IMR-90 (cell line): ENCODE results near the gene HRH3. TPM values are rescaled to one million over a fixed set of nuclear protein-coding genes. Genes with fewer than 3 reads are reported as not detected.

ENCODE experiments used
- ATAC-seq: fragments of 200-7000 bp; cut with Tn5 transposase; 2 replicates; pipeline ENCODE4 v1.9.1; 2020; ENCODE audit warnings: low read depth, mild to moderate bottlenecking, moderate library complexity
- BruUV-seq: library from RNA; stranded (reverse); fragments of 400-500 nt; replicated peaks from 2 replicates; lab custom pipeline; 2021; lab: Mats Ljungman, UMichigan
- CTCF ChIA-PET: fragments of 300-600 bp; formaldehyde crosslinking; extraction: SDS; loops from one replicate; lab custom pipeline; 2021; ENCODE audit warnings: antibody characterized with exemption; lab: Yijun Ruan, JAX
- POLR2A ChIA-PET: fragments of 300-600 bp; sonication (Branson Sonifier 250); formaldehyde crosslinking; loops from one replicate; lab custom pipeline; 2022; ENCODE audit warnings: antibody characterized with exemption; ENCODE audit not compliant: unreplicated experiment; lab: Charles Lee
- DNase-seq: peaks from one replicate; pipeline ENCODE4 v3.0.0; 2013
- H2AFZ ChIP-seq: replicated peaks from 2 replicates; pipeline ENCODE3; 2013; ENCODE audit warnings: low read length, mild to moderate bottlenecking; ENCODE audit not compliant: poor library complexity
- H2AK5ac ChIP-seq: 2 replicates; pipeline ENCODE4 v1.6.1; 2013; ENCODE audit warnings: low read depth, low read length, inconsistent platforms
- H2AK9ac ChIP-seq: replicated peaks from 2 replicates; pipeline ENCODE3; 2013; ENCODE audit warnings: mild to moderate bottlenecking, low read depth, low read length, moderate library complexity; ENCODE audit not compliant: poor library complexity
- H2BK120ac ChIP-seq: 2 replicates; pipeline ENCODE4 v1.6.1; 2013; ENCODE audit warnings: low read depth, low read length, inconsistent platforms
- H2BK15ac ChIP-seq: 3 replicates; pipeline ENCODE4 v1.6.1; 2013; ENCODE audit warnings: low read depth, low read length, inconsistent platforms
- H2BK20ac ChIP-seq: 2 replicates; pipeline ENCODE4 v1.6.1; 2013; ENCODE audit warnings: low read depth, mild to moderate bottlenecking, inconsistent platforms, low read length, moderate library complexity
- H2BK5ac ChIP-seq: 2 replicates; pipeline ENCODE4 v1.6.1; 2013; ENCODE audit warnings: mild to moderate bottlenecking, low read depth, low read length, inconsistent platforms; ENCODE audit not compliant: poor library complexity, severe bottlenecking
- H3K14ac ChIP-seq: replicated peaks from 2 replicates; pipeline ENCODE4 v1.6.1; 2013; ENCODE audit warnings: low read depth, low read length, inconsistent platforms
- H3K18ac ChIP-seq: 2 replicates; pipeline ENCODE4 v1.6.1; 2013; ENCODE audit warnings: low read depth, low read length, control low read depth
- H3K23ac ChIP-seq: 2 replicates; pipeline ENCODE4 v1.6.1; 2013; ENCODE audit warnings: low read depth, low read length, inconsistent platforms
- H3K27ac ChIP-seq: 2 replicates; pipeline ENCODE4 v1.5.1; 2013; ENCODE audit warnings: mild to moderate bottlenecking, control low read depth, low read length; ENCODE audit not compliant: insufficient read depth
- H3K27me3 ChIP-seq: 2 replicates; pipeline ENCODE4 v1.6.1; 2013; ENCODE audit warnings: low read length; ENCODE audit not compliant: control insufficient read depth, insufficient read depth
- H3K36me3 ChIP-seq: 2 replicates; pipeline ENCODE4 v1.6.1; 2013; ENCODE audit warnings: low read length, mixed read lengths; ENCODE audit not compliant: control insufficient read depth, insufficient read depth
- H3K4ac ChIP-seq: 2 replicates; pipeline ENCODE4 v1.6.1; 2013; ENCODE audit warnings: low read depth, low read length, inconsistent platforms
- H3K4me1 ChIP-seq: 2 replicates; pipeline ENCODE4 v1.6.1; 2013; ENCODE audit warnings: low read length, mixed read lengths; ENCODE audit not compliant: control insufficient read depth, insufficient read depth
- H3K4me2 ChIP-seq: 2 replicates; pipeline ENCODE4 v1.6.1; 2013; ENCODE audit warnings: low read depth, mild to moderate bottlenecking, control low read depth, low read length, moderate library complexity
- H3K4me3 ChIP-seq: 2 replicates; pipeline ENCODE4 v1.5.1; 2013; ENCODE audit warnings: low read depth, mild to moderate bottlenecking, control low read depth, low read length, moderate library complexity; ENCODE audit not compliant: insufficient read depth
- H3K56ac ChIP-seq: 2 replicates; pipeline ENCODE4 v1.6.1; 2013; ENCODE audit warnings: low read length, inconsistent platforms; ENCODE audit not compliant: insufficient read depth; ENCODE audit errors: extremely low read depth
- H3K79me1 ChIP-seq, 2 experiments: 2 replicates each; pipeline ENCODE4 v1.6.1; 2013; ENCODE audit warnings: low read length in 2 of 2, inconsistent platforms in 1 of 2, low read depth in 1 of 2
- H3K9ac ChIP-seq: 2 replicates; pipeline ENCODE4 v1.6.1; 2013; ENCODE audit warnings: low read depth, low read length, control low read depth
- H3K9me1 ChIP-seq: 2 replicates; pipeline ENCODE4 v1.6.1; 2013; ENCODE audit warnings: low read length, inconsistent platforms; ENCODE audit not compliant: insufficient read depth
- H3K9me3 ChIP-seq: 2 replicates; pipeline ENCODE4 v1.6.1; 2013; ENCODE audit warnings: low read length; ENCODE audit not compliant: control insufficient read depth, insufficient read depth
- H4K20me1 ChIP-seq: 2 replicates; pipeline ENCODE4 v1.6.1; 2013; ENCODE audit warnings: low read length, inconsistent platforms; ENCODE audit not compliant: insufficient read depth
- H4K5ac ChIP-seq: 2 replicates; pipeline ENCODE4 v1.6.1; 2013; ENCODE audit warnings: mild to moderate bottlenecking, low read depth, low read length, control low read depth
- H4K8ac ChIP-seq, 2 experiments: 2 replicates each; pipeline ENCODE4 v1.6.1; 2013; ENCODE audit warnings: low read depth in 2 of 2, low read length in 2 of 2, control low read depth in 1 of 2, inconsistent platforms in 1 of 2
- H4K91ac ChIP-seq: 2 replicates; pipeline ENCODE4 v1.6.1; 2013; ENCODE audit warnings: low read depth, low read length, inconsistent platforms; ENCODE audit not compliant: insufficient read depth
- FOS ChIP-seq: fragments of 150-350 bp; IDR thresholded peaks from 2 replicates; pipeline ENCODE4 v1.6.1; 2016; ENCODE audit warnings: low read depth, low read length
- MAZ ChIP-seq: IDR thresholded peaks from 2 replicates; pipeline ENCODE4 v1.6.1; 2012; ENCODE audit warnings: low read depth, mild to moderate bottlenecking, low read length, improper control_type of control experiment, moderate library complexity, borderline replicate concordance
- MXI1 ChIP-seq: IDR thresholded peaks from 2 replicates; pipeline ENCODE4 v1.6.1; 2012; ENCODE audit warnings: low read depth, mild to moderate bottlenecking, low read length, moderate library complexity, borderline replicate concordance
- RCOR1 ChIP-seq: IDR thresholded peaks from 2 replicates; pipeline ENCODE4 v1.6.1; 2012; ENCODE audit warnings: mild to moderate bottlenecking, low read length, improper control_type of control experiment; ENCODE audit not compliant: insufficient replicate concordance
- WGBS, 2 experiments: methylation state at CpG; one replicate each; pipeline versions ENCODE4 v1.1.5 to v1.1.7; 2013; ENCODE audit warnings: missing lambda C conversion rate in 2 of 2; ENCODE audit not compliant: insufficient read length in 1 of 2; ENCODE audit errors: extremely low coverage in 2 of 2; 5-methylcytosine and 5-hydroxymethylcytosine counted together
- dilution Hi-C: fragments of 300-500 bp; cut with HindIII; formaldehyde crosslinking; loops from one replicate; pipeline ENCODE4 v1.14.3; 2018; ENCODE audit warnings: low sequenced_read_pairs; ENCODE audit not compliant: unreplicated experiment
- in situ Hi-C: fragments of 300-500 bp; cut with MboI; formaldehyde crosslinking; loops from 3 replicates; pipeline ENCODE4 v1.14.3; 2019; ENCODE audit warnings: low sequenced_read_pairs, inconsistent platforms, mixed read lengths
- intact Hi-C: fragments of 100-400 bp; cut with micrococcal nuclease; formaldehyde crosslinking; loops from 2 replicates; pipeline ENCODE4 v1.10.0; 2022
- polyA plus RNA-seq, 3 experiments: library from polyadenylated mRNA; depleted of rRNA; stranded (reverse); fragments of >200 nt; gene quantifications; 2 replicates each; pipeline ENCODE4 v1.2.3, GENCODE V29; 2012; ENCODE audit warnings: low replicate concordance in 1 of 3
- total RNA-seq: library from RNA; depleted of rRNA; stranded (reverse); fragments of >200 nt; gene quantifications from 2 replicates; pipeline ENCODE4 v1.2.3, GENCODE V29; 2012
- TF ChIP-seq, protein P1 (sequence below): fragments of 150-350 bp; IDR thresholded peaks from 2 replicates; pipeline ENCODE4 v1.6.1; 2016; ENCODE audit warnings: low read depth, mild to moderate bottlenecking, low read length, moderate library complexity, borderline replicate concordance

The HRH3 gene
- total and polyA plus RNA-seq, 2 of the 4 experiments (the other 2 are of a cell fraction): not detected

DNA sequence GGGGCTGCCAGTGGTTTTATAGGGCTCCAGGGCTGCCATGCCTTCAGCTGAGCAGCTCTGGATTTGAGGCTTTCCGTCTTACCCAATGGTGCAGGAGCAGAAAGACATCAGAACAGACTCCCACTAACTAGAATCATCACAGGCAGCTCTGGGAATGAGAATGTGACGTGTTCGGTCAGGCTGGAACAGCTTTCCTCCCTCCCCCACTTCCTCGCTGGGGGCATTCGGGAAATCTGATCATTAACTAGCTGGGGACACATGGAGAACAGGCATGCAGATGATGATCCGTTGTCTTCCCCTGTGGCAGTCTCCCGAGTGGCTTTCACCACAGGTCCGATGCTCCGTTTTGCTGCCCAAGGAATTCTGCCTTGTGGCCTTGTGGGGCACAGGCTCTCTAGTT is 42.8 kb downstream of the HRH3 start:
- H2AK5ac ChIP-seq: no peak overlapping the region
- no peak overlapping the region for H3K27ac ChIP-seq
- 92% methylated on average over 8 of the region's 9 CpGs; no CpG with 5 or more reads in 1 of the 2 experiments for WGBS, 2 experiments
- no peak overlapping the region for H2BK5ac ChIP-seq
- no peak for ATAC-seq
- H2BK15ac ChIP-seq: no peak overlapping the region
- no peak overlapping the region for H3K4me3 ChIP-seq
- POLR2A ChIA-PET: no interaction called here
- no peak overlapping the region for H4K91ac ChIP-seq
- in situ Hi-C loops: no loop called here
- H3K4ac ChIP-seq: no peak overlapping the region
- no peak overlapping the region for H3K9ac ChIP-seq
- no peak overlapping the region for H2AFZ ChIP-seq
- no peak overlapping the region for H3K23ac ChIP-seq
- H2AK9ac ChIP-seq: no peak overlapping the region
- DNase-seq: no peak
- no peaks in the 10 kb centered on the region for H4K20me1 ChIP-seq
- H3K18ac ChIP-seq: no peak overlapping the region
- H2BK120ac ChIP-seq: no peak overlapping the region
- H3K4me2 ChIP-seq: no peak overlapping the region
- no peaks in the 10 kb centered on the region for H3K27me3 ChIP-seq
- CTCF ChIA-PET: no interaction called here
- no peaks in the 10 kb centered on the region for H3K4me1 ChIP-seq
- intact Hi-C loops: no loop called here
- H4K8ac ChIP-seq: no peak overlapping the region
- no TSS peak for BruUV-seq
- H3K9me1 ChIP-seq: 0 out of 2 replicates have a peak, but pooled peaks cover 2% of the 10 kb centered on the region
- dilution Hi-C loops: no loop called here
- H2BK20ac ChIP-seq: no peak overlapping the region
- H3K36me3 ChIP-seq: peaks cover 29% of the 10 kb centered on the region
- H3K56ac ChIP-seq: no peak overlapping the region
- no peak overlapping the region for H4K5ac ChIP-seq
- H3K79me1 ChIP-seq: peaks cover 0 to 4% of the 10 kb centered on the region in 2 experiments; a peak in 1 of 4 replicates
- H3K14ac ChIP-seq: no peak overlapping the region
- TF ChIP-seq MXI1 (no peak), RCOR1 (no peak), FOS (no peak), MAZ (no peak)
- TF ChIP-seq, protein P1, sequence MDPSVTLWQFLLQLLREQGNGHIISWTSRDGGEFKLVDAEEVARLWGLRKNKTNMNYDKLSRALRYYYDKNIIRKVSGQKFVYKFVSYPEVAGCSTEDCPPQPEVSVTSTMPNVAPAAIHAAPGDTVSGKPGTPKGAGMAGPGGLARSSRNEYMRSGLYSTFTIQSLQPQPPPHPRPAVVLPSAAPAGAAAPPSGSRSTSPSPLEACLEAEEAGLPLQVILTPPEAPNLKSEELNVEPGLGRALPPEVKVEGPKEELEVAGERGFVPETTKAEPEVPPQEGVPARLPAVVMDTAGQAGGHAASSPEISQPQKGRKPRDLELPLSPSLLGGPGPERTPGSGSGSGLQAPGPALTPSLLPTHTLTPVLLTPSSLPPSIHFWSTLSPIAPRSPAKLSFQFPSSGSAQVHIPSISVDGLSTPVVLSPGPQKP: no peak
- H3K9me3 ChIP-seq: no peaks in the 10 kb centered on the region
